OCI-LY7 (cell line): Measurements from ENCODE around the gene PFDN1. TPM values are rescaled to one million over a fixed set of nuclear protein-coding genes. Genes with fewer than 3 reads are reported as not detected.

Experiments used
- BruUV-seq: library from RNA; stranded (reverse); fragments of 400-500 nt; replicated peaks from 2 replicates; lab custom pipeline; 2021; lab: Mats Ljungman, UMichigan
- CTCF ChIA-PET: fragments of 300-600 bp; sonication (Branson Sonifier 250); formaldehyde crosslinking; loops from one replicate; lab custom pipeline; 2022; ENCODE audit warnings: antibody characterized with exemption; ENCODE audit not compliant: unreplicated experiment; lab: Charles Lee
- POLR2A ChIA-PET: fragments of 300-600 bp; sonication (Branson Sonifier 250); formaldehyde crosslinking; loops from one replicate; lab custom pipeline; 2022; ENCODE audit warnings: antibody characterized with exemption; lab: Charles Lee
- DNase-seq: peaks from one replicate; pipeline ENCODE4 v3.0.0-alpha.2; 2015; ENCODE audit warnings: low spot score
- H2AFZ ChIP-seq: fragments of 200-600 bp; sonication (generic), shearing (Covaris generic); 2 replicates; pipeline ENCODE4 v1.6.1; 2014; ENCODE audit warnings: mild to moderate bottlenecking, antibody characterized with exemption, low read length, moderate library complexity
- H3K27ac ChIP-seq: fragments of 200-600 bp; sonication (generic); 2 replicates; pipeline ENCODE4 v1.5.1; 2014; ENCODE audit warnings: mixed run types, low read depth, mild to moderate bottlenecking, moderate library complexity, low read length, inconsistent platforms; ENCODE audit not compliant: poor library complexity, severe bottlenecking
- H3K36me3 ChIP-seq: fragments of 200-600 bp; sonication (generic); 2 replicates; pipeline ENCODE4 v1.6.1; 2014; ENCODE audit warnings: mild to moderate bottlenecking, antibody characterized with exemption, low read length, moderate library complexity, mixed read lengths; ENCODE audit not compliant: insufficient read depth
- H3K4me1 ChIP-seq: fragments of 200-600 bp; sonication (generic); 2 replicates; pipeline ENCODE4 v1.5.1; 2014; ENCODE audit warnings: mild to moderate bottlenecking, low read length; ENCODE audit not compliant: insufficient read depth, poor library complexity, severe bottlenecking
- H3K4me2 ChIP-seq: fragments of 200-600 bp; sonication (generic); 2 replicates; pipeline ENCODE4 v1.6.1; 2014; ENCODE audit warnings: mild to moderate bottlenecking, low read length
- H3K4me3 ChIP-seq: fragments of 200-600 bp; sonication (generic); 2 replicates; pipeline ENCODE4 v1.5.1; 2014; ENCODE audit warnings: mild to moderate bottlenecking, low read depth, low read length; ENCODE audit not compliant: poor library complexity, severe bottlenecking
- H3K79me2 ChIP-seq: fragments of 200-600 bp; sonication (generic); 2 replicates; pipeline ENCODE4 v1.6.1; 2016; ENCODE audit warnings: low read depth, mild to moderate bottlenecking, low read length, moderate library complexity, mixed read lengths; ENCODE audit not compliant: insufficient read depth
- H3K9me2 ChIP-seq: fragments of 200-600 bp; sonication (generic); 2 replicates; pipeline ENCODE4 v1.6.1; 2016; ENCODE audit warnings: mild to moderate bottlenecking, low read length, mixed read lengths; ENCODE audit not compliant: insufficient read depth
- H3K9me3 ChIP-seq: fragments of 200-600 bp; sonication (generic); 2 replicates; pipeline ENCODE4 v1.6.1; 2014; ENCODE audit warnings: mild to moderate bottlenecking, mixed run types, low read length, mixed read lengths
- H4K20me1 ChIP-seq: fragments of 200-600 bp; sonication (generic); 2 replicates; pipeline ENCODE4 v1.6.1; 2014; ENCODE audit warnings: mild to moderate bottlenecking, antibody characterized with exemption, low read length, moderate library complexity, mixed read lengths; ENCODE audit not compliant: insufficient read depth
- CTCF ChIP-seq: fragments of 200-600 bp; sonication (generic); conservative IDR thresholded peaks from 2 replicates; pipeline ENCODE4 v1.5.1; 2014; ENCODE audit warnings: mild to moderate bottlenecking, antibody characterized with exemption, low read length, moderate library complexity, mixed read lengths
- EZH2phosphoT487 ChIP-seq: fragments of 200-600 bp; sonication (generic); IDR thresholded peaks from 2 replicates; pipeline ENCODE4 v1.6.1; 2018; ENCODE audit warnings: low read depth, borderline replicate concordance, mild to moderate bottlenecking, mixed run types, antibody characterized with exemption, low read length, moderate library complexity, mixed read lengths
- intact Hi-C: fragments of 100-400 bp; cut with micrococcal nuclease; formaldehyde crosslinking; loops from one replicate; pipeline ENCODE4 v1.10.0; 2022; ENCODE audit not compliant: unreplicated experiment
- total RNA-seq, 2 experiments: library from RNA; depleted of rRNA in 1 of 2; stranded (reverse); fragments of >200 nt in 1 of 2; shearing (Covaris generic) in 1 of 2; gene quantifications; 2 replicates each; pipeline ENCODE4 v1.2.3, GENCODE V29; 2014 to 2022

Gene PFDN1
- total RNA-seq, 2 experiments from 2014 or later, result 51.3 to 73.9 TPM

GRCh38 chr5:140275837-140276236, 27.1 kb downstream of the PFDN1 start:
- intact Hi-C loops, result no loop called here
- peaks cover 25% of the 10 kb centered on the region for H3K4me1 ChIP-seq
- TF ChIP-seq CTCF, result no peak
- TF ChIP-seq EZH2phosphoT487, result no peak
- H3K4me2 ChIP-seq, result no peak overlapping the region
- H4K20me1 ChIP-seq, result no peaks in the 10 kb centered on the region
- ChIA-PET POLR2A (interaction anchor here (0.5 to 2.6 kb wide), 6 partner anchors 9 to 1047 kb away, joined by 3 to 16 read pairs (median 4); partner anchors contain the start of gene PFDN1), CTCF (no interaction called here)
- no peaks in the 10 kb centered on the region for H3K79me2 ChIP-seq
- peaks cover 6% of the 10 kb centered on the region; the same call in 1 of the 2 replicates for H3K9me3 ChIP-seq
- no peak overlapping the region for H3K27ac ChIP-seq
- DNase-seq, result no peak
- H3K4me3 ChIP-seq, result no peak overlapping the region
- H2AFZ ChIP-seq, result no peak overlapping the region
- H3K9me2 ChIP-seq, result no peaks in the 10 kb centered on the region
- no TSS peak for BruUV-seq
- peaks cover 44% of the 10 kb centered on the region for H3K36me3 ChIP-seq

- Histone ChIP-seq H3K9me3 (peaks cover 6% of the 10 kb centered on the region; the same call in 1 of the 2 replicates), H3K9me2 (no peaks in the 10 kb centered on the region), H4K20me1 (no peaks in the 10 kb centered on the region), H3K79me2 (no peaks in the 10 kb centered on the region; the same call in 1 of the 2 replicates), H2AFZ (no peak overlapping the region), H3K36me3 (peaks cover 58% of the 10 kb centered on the region), H3K4me2 (peak overlapping the region; percentile 16; the same call in 1 of the 2 replicates), H3K27ac (peak overlapping the region; percentile 2), H3K4me1 (peaks cover 29% of the 10 kb centered on the region), H3K4me3 (no peak overlapping the region)
- no TSS peak for BruUV-seq
- DNase-seq, result no peak
- ChIA-PET POLR2A (interaction anchor here (0.6 to 8.1 kb wide), 5 partner anchors 9 to 73 kb away, joined by 3 to 81 read pairs (median 5); partner anchors contain the start of gene HBEGF), CTCF (interaction anchor here (0.6 kb wide), 1 partner anchor 71 kb away, joined by 4 read pairs; no protein-coding TSS in a partner anchor)
- intact Hi-C loops, result no loop called here
- TF ChIP-seq EZH2phosphoT487 (no peak), CTCF (no peak)
Observed at GRCh38 chr5:140273401-140273877, 29.5 kb downstream of the PFDN1 start.

GRCh38 chr5:140270008-140270407, 32.9 kb downstream of the PFDN1 start:
- Histone ChIP-seq H3K4me1 (peaks cover 59% of the 10 kb centered on the region), H4K20me1 (no peaks in the 10 kb centered on the region), H3K79me2 (peaks cover 15% of the 10 kb centered on the region; the same call in 1 of the 2 replicates), H3K27ac (no peak overlapping the region), H2AFZ (no peak overlapping the region), H3K4me3 (no peak overlapping the region), H3K9me3 (peaks cover 22% of the 10 kb centered on the region), H3K9me2 (no peaks in the 10 kb centered on the region), H3K4me2 (no peak overlapping the region), H3K36me3 (peaks cover 56% of the 10 kb centered on the region)
- CTCF ChIA-PET, result interaction anchor here (0.6 kb wide), 1 partner anchor 76 kb away, joined by 3 read pairs; the partner anchor contains the start of gene HBEGF
- intact Hi-C loops, result no loop called here
- POLR2A ChIA-PET, result interaction anchor here (1.9 to 8.1 kb wide), 2 partner anchors 12 to 76 kb away, joined by 13 to 81 read pairs; partner anchors contain the start of gene HBEGF
- no peak for DNase-seq
- BruUV-seq, result no TSS peak
- TF ChIP-seq EZH2phosphoT487 (no peak), CTCF (no peak)
